ENCODE data around the gene RPL15. TPM values are rescaled to one million over a fixed set of nuclear protein-coding genes. Genes with fewer than 3 reads are reported as not detected.

The RPL15 gene
- polyA plus RNA-seq, 1 donor (not counting 4 experiments of a cell fraction or from before 2014, with no cell fraction given) = 3,052 TPM

DNA sequence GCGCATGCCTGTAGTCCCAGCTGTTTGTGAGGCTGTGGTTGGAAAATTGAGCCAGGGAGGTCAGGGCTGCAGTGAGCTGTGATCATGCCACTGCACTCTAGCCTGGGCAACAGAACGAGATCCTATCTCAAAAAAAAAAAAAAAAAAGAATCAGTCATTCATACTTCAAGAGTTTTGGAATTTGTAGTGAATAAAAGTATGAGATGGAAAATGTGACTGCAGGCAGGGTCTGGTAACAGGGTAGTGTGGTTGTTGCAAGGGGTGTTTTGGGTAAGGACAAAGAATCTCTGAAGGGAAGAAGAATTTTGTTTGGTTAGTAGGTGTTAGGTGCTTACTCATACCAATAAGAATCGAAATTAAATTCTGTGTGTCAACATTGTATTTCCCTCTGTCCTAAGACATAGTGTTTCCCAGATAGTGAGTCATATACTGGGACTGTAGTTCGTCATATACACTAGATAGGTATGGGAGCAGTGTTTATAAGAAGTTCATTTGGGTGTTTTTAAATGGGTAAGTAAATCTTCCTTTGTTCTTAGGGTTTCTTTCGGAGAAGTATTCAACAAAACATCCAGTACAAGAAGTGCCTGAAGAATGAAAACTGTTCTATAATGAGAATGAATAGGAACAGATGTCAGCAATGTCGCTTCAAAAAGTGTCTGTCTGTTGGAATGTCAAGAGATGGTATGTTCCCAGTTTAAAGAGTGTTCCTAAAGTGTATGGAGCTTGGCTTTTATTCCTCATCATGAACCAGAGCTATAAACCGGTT is 42.4 kb downstream of the RPL15 start:
- Histone ChIP-seq H4K20me1 (ENCODE audit: control insufficient read depth, extremely low read depth, insufficient read depth, low read length) (no peaks in the 10 kb centered on the region), H3K79me2 (ENCODE audit: control insufficient read depth, insufficient read depth, low read length) (peaks cover 4% of the 10 kb centered on the region), H3K27me3 (ENCODE audit: control insufficient read depth, extremely low read depth, insufficient read depth, low read length) (no peaks in the 10 kb centered on the region), H3K4me3 (ENCODE audit: control insufficient read depth in 2 of 3, extremely low read depth in 1 of 3, insufficient read depth in 2 of 3, low read depth in 1 of 3, low read length in 3 of 3) (no peak overlapping the region), H3K4me2 (ENCODE audit: control insufficient read depth, extremely low read depth, insufficient read depth, low read depth, low read length) (peak overlapping the region; percentile 17), H3K9me1 (ENCODE audit: control insufficient read depth, extremely low read depth, insufficient read depth, low read length) (no peaks in the 10 kb centered on the region), H3K9me3 (ENCODE audit: control insufficient read depth, low read depth, low read length) (no peaks in the 10 kb centered on the region), H3K4me1 (ENCODE audit: control insufficient read depth, extremely low read depth, insufficient read depth, low read length) (peaks cover 23% of the 10 kb centered on the region), H3K9ac (ENCODE audit: control insufficient read depth, extremely low read depth, insufficient read depth, low read length) (no peak overlapping the region), H2AFZ (ENCODE audit: control insufficient read depth, low read length) (no peak overlapping the region), H3K27ac (ENCODE audit: control insufficient read depth, insufficient read depth, low read length) (peak overlapping the region; percentile 71), H3K36me3 (ENCODE audit: control insufficient read depth in 2 of 2, extremely low read depth in 1 of 2, insufficient read depth in 2 of 2, low read length in 2 of 2) (peaks cover 2% of the 10 kb centered on the region in 2 experiments)
- DNase-seq (ENCODE audit: low read depth, low spot score) (peak; percentile 56), FAIRE-seq (no peak)
- TF ChIP-seq EZH2 (IDR thresholded peaks at IDR 0.05; ENCODE audit: low read length) = no peak
- TF ChIP-seq, protein P1, sequence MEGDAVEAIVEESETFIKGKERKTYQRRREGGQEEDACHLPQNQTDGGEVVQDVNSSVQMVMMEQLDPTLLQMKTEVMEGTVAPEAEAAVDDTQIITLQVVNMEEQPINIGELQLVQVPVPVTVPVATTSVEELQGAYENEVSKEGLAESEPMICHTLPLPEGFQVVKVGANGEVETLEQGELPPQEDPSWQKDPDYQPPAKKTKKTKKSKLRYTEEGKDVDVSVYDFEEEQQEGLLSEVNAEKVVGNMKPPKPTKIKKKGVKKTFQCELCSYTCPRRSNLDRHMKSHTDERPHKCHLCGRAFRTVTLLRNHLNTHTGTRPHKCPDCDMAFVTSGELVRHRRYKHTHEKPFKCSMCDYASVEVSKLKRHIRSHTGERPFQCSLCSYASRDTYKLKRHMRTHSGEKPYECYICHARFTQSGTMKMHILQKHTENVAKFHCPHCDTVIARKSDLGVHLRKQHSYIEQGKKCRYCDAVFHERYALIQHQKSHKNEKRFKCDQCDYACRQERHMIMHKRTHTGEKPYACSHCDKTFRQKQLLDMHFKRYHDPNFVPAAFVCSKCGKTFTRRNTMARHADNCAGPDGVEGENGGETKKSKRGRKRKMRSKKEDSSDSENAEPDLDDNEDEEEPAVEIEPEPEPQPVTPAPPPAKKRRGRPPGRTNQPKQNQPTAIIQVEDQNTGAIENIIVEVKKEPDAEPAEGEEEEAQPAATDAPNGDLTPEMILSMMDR (optimal IDR thresholded peaks at IDR 0.05 in 1 of 3, IDR thresholded peaks at IDR 0.05 in 1 of 3, conservative IDR thresholded peaks at IDR 0.05 in 1 of 3; ENCODE audit: extremely low read depth in 1 of 3, insufficient read depth in 2 of 3, low read length in 3 of 3) = no peak
- dilution Hi-C loops (cut with MboI; ENCODE audit: extremely low pct_ligation_motif_present, low sequenced_read_pairs) = no loop called here

DNA sequence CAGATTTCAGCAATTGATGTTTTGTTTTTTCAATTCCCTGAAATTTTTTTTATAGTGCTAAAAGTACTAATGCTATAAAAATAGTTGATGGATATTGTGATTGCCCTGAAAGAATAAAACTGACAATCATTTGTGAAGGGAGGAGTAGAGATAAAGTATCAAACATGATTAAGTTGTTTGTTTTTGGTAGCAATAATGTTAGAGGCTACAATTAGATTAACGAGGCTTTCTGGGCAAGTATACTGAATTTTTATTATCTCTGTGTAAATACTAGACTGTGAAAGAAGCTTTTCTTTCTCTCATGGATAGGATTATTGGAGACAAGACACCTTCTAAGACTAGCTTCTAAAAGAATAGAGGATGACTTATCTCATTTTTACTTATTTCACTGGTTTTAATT is 43.7 kb downstream of the RPL15 start:
- Histone ChIP-seq H3K79me2 (ENCODE audit: control insufficient read depth, insufficient read depth, low read length) (no peaks in the 10 kb centered on the region), H3K27ac (ENCODE audit: control insufficient read depth, insufficient read depth, low read length) (no peak overlapping the region)
- dilution Hi-C loops (cut with MboI; ENCODE audit: extremely low pct_ligation_motif_present, low sequenced_read_pairs) = no loop called here

More for the DNA sequence above, 43.7 kb downstream of the RPL15 start:
- no peaks in the 10 kb centered on the region for H3K9me1 ChIP-seq (ENCODE audit: control insufficient read depth, extremely low read depth, insufficient read depth, low read length)
- H3K9ac ChIP-seq (ENCODE audit: control insufficient read depth, extremely low read depth, insufficient read depth, low read length) = no peak overlapping the region
- H3K4me3 ChIP-seq (ENCODE audit: control insufficient read depth in 2 of 3, extremely low read depth in 1 of 3, insufficient read depth in 2 of 3, low read depth in 1 of 3, low read length in 3 of 3) = no peak overlapping the region
- no peaks in the 10 kb centered on the region for H4K20me1 ChIP-seq (ENCODE audit: control insufficient read depth, extremely low read depth, insufficient read depth, low read length)
- H3K36me3 ChIP-seq (ENCODE audit: control insufficient read depth in 2 of 2, extremely low read depth in 1 of 2, insufficient read depth in 2 of 2, low read length in 2 of 2) = peaks cover 2% of the 10 kb centered on the region in 2 experiments
- H3K9me3 ChIP-seq (ENCODE audit: control insufficient read depth, low read depth, low read length) = no peaks in the 10 kb centered on the region
- no peak for DNase-seq (ENCODE audit: low read depth, low spot score)
- no peak overlapping the region for H3K4me2 ChIP-seq (ENCODE audit: control insufficient read depth, extremely low read depth, insufficient read depth, low read depth, low read length)
- TF ChIP-seq, protein P1 (optimal IDR thresholded peaks at IDR 0.05 in 1 of 3, IDR thresholded peaks at IDR 0.05 in 1 of 3, conservative IDR thresholded peaks at IDR 0.05 in 1 of 3; ENCODE audit: extremely low read depth in 1 of 3, insufficient read depth in 2 of 3, low read length in 3 of 3) = no peak
- TF ChIP-seq EZH2 (IDR thresholded peaks at IDR 0.05; ENCODE audit: low read length) = no peak
- peaks cover 23% of the 10 kb centered on the region for H3K4me1 ChIP-seq (ENCODE audit: control insufficient read depth, extremely low read depth, insufficient read depth, low read length)
- no peak overlapping the region for H2AFZ ChIP-seq (ENCODE audit: control insufficient read depth, low read length)
- no peaks in the 10 kb centered on the region for H3K27me3 ChIP-seq (ENCODE audit: control insufficient read depth, extremely low read depth, insufficient read depth, low read length)
- FAIRE-seq = no peak
